ENCODE results near the gene COX10. TPM values are rescaled to one million over a fixed set of nuclear protein-coding genes. Genes with fewer than 3 reads are reported as not detected.
"Not testable (repeated sequence)": the region's sequence is repeated elsewhere in the genome, so short reads cannot be mapped to it uniquely, and the experiment has no call there.

Gene COX10
- total RNA-seq (2014; rRNA removed; shearing (Covaris generic)), result 18.2 and 31.0 TPM in 2 replicates

DNA sequence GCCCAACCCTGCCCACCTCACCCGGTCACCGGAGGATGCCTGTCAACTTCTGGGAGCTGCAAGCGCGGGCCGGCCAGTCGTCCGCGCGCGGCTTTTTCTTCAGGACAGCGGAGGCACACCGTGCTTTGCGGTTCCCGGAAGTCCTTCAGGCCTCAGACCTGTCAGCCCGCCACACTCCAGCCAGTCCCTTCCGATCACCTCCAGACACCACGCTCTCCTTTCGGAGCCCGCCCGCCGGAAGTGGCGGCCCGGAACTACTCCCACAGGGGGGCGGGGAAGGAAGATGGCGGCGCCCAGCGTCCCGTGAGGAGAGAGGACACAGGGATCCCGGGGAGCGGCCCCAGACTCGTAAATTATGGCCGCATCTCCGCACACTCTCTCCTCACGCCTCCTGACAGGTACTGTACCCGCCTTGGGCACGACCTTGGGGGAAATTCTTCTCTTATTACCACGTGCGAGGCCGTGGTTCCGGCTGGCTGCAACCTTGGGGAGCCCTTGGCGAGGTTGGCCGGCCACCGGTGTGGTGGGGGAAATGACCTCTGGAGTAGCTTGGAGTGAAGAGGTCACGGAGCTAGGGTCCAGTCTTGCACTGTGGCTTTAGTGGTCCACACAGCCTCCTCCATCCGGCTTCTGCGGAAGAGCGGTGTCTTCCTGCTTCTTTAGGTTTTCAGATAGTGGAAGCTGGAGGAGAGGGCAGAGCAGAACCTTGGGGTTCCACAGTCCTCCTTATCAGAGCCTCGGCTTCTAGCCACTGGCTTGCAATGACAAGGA lies at the start of gene COX10:
Gene COX10, plus strand, starts transcription at position 254 of the 771 bp plus-strand sequence. Its CDS starts 102 bp downstream, at position 356.
- peak; percentile 86 for DNase-seq (ENCODE audit: low spot score)

DNA sequence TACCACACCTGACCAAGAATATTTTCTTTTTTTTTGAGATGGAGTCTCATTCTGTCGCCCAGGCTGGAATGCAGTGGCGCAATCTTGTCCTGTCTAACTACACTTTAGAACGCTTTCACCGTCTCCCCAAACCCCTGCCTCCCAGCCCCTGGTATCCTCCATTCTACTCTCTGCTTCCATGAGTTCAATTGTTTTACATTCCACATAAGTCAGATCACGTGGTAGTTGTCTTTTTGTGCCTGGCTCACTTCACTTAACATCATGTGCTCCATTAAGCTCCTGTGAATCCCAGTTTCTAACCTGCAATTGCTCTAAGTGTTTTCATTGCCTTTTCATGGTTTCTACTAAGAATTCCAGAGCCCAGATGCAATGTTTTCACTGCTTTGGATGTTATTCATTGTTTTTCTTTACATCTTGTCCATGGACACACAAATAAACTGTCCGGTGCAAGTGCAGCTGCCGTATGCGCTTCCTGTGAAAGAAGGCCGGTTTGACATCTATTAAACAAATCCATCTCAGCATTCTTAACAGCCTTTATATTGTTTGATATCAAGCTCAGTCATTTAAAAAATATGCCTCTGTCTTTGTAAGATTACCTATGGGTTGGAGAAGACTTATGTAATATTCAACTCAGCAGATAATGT lies 47.5 kb upstream of the COX10 start:
- DNase-seq (ENCODE audit: low spot score), result not testable (repeated sequence)

DNA sequence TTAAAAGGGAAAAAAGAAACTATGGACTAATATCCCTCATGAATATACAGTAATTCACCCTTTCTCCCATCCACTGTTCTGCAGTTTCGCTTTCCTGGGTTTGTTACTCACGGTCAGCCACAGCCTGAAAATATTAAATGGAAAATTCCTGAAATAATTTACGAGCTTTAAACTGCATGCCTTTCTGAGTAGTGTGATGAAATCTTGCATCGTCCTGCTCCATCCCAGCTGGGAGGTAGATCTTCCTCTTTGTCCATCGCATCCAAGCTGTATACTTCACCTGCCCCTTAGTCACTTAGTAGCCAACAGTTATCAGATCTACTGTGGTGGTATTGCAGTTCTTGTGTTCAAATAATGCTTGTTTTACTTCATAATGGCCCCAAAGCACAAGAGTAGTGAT lies 39.5 kb upstream of the COX10 start:
- peak; percentile 19 for DNase-seq (ENCODE audit: low spot score)

DNA sequence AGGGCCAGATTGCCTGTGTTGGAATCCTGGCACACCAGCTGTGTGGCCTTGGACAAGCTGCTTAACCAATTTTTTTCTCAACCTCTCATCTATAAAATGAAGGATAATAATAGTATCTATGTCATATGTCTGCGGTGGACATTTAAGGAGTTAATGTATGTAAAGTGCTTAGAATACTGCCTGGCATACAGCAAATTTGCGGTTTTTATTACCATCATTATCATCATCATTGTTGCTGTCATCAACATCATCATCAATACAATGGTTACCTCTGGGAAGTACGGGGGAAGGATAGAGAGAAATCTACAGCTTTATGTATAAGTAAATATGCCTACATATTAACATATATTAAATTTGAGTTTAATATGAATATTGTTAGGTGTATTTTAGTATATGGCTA lies 37.1 kb upstream of the COX10 start:
- no peak for DNase-seq (ENCODE audit: low spot score)

DNA sequence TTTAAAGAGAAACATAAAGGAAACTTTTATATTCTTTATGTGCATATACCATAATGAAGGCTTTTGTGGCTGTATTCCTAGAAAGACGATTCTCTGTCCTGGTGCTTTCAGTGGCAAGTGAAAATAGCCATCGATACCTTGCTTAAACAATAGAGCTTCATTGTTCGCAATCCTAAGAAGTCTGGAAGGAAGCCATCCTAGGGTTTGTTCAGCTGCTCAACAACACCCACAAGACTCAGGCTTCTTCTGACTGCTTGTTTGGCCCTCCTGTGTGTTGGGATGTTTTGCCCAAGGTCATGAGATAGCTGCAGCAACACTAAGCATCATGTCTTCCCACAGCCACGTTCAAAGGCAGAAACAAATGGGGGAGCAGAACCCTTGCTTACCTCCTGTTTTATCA lies 36.1 kb upstream of the COX10 start:
- no peak for DNase-seq (ENCODE audit: low spot score)

DNA sequence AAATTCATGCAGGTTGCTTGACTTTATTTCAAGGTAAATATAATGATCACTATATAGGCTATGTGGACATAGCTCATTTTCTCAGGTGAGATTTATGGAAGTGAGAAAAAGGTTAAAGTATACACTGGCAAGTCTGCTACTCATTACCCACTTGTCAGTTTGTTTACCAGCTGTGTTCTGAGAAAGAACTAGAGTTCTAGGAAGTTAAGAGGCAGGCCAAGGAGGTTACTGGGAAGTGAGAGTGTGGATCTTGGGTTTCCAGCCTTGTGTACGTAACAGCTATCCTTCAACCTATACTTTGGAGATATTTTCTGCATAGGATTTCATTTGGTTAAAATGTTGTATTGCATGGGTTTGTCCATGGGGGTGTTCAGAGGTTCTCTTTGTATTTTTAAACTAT lies 31.9 kb upstream of the COX10 start:
- DNase-seq (ENCODE audit: low spot score), result no peak

DNA sequence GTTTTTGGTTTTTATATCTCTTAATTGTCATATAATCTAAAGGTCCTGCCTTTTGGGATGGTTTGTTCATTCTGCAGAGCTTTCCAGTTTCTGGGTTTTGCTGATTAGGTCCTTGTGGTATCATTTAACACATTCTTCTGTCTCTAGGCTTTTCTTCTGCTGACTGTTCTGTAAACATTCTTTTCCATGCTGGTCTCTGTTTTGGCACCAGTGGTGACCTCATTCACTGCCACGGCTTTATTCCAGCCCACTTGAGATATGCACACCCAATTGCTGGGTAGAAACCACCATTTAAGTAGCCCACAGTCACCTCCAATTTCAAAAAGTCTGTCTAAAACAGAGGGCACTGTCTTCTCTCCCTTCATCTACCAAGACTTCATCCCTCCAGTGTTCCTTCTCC lies 31.1 kb upstream of the COX10 start:
- DNase-seq (ENCODE audit: low spot score), result peak; percentile 26

DNA sequence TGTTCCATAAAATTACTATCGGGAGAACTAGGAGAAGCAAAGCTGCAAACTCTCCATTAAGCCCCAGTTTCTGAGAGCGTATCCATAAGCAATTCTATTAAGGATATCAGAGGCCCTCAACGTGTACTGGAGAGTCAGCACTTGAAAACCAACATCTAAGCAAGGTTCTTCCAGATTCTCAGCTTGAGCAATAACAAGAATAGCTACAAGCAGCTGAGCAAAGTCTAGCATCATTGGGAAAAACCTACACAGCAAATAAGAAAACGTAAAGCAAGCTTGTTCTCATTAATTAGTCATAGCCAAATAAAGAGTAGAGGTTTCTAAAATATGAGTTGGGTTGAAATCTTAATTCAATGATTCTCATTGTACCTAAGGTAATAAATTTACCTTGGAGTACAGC lies 26.9 kb upstream of the COX10 start:
- no peak for DNase-seq (ENCODE audit: low spot score)

DNA sequence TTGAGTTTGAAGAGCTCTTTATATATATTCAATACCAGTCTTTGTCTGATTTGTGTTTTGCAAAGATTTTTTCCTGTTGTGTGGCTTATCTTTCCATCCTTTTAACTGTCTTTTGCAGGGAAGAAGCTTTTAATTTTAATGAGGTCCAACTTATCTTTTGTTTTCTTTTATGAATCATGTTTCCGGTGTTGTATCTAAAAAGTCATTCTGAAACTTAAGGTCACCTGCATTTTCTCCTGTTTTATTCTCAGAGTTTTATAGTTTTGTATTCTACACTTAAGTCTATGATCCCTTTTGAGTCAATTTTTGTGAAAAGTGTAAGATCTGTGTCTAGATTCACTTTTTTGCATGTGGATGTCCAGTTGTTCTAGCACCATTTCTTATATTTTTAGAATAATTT lies 24.6 kb upstream of the COX10 start:
- peak; percentile 46 for DNase-seq (ENCODE audit: low spot score)

DNA sequence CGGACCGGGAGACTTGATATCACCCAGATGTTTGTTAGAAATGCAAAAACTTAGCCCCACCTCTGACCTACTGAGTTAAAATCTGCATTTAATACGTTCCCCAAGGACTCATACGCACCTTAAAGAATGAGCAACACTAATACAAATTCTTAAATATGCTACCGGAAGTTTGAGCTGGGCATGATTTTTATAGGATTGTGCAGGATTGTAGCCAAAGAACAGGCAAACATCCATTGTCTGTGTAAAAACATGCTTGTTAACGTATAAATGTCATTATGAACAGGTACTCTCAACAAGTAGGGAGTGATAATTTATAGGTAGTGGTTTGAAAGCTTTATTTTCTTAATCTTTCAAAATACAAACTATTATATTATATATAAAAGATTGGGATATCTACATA lies 22.3 kb upstream of the COX10 start:
- no peak for DNase-seq (ENCODE audit: low spot score)

DNA sequence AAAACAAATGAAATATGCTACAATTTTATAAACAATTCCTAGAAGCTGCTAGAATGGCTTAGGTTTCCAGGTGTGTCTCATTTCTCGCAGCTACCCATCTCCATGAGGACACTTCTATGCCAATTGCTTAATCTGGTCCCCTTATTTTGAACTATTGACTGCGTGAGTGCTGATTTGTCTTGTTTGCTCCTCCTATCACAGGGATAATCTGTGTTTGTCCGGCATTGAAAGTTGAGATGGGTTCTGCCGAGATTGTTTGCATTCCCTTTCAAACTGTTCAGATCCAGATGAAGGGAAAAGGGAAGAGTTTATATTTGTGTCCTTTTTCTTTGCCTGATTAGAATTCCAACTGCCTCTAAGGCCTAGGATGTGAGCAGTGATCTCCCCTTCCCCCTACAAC lies 21.7 kb upstream of the COX10 start:
- no peak for DNase-seq (ENCODE audit: low spot score)

DNA sequence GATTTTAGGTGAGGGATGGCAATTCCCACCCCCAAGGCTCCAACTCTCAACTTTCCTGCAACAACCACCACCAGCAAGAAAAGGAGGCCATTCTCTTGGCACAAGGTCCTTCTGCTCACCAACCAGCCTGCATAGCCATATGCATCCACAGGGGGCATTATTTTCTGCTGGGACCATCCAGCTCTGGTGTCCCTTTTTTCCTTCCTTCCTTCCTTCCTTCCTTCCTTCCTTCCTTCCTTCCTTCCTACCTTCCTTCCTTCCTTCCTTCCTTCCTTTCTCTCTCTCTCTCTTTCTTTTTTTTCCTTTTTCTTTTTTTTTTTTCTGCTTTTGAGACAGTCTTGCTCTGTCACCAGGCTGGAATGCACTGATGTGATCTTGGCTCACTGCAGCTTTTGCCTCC lies 21.1 kb upstream of the COX10 start:
- no peak for DNase-seq (ENCODE audit: low spot score)

DNA sequence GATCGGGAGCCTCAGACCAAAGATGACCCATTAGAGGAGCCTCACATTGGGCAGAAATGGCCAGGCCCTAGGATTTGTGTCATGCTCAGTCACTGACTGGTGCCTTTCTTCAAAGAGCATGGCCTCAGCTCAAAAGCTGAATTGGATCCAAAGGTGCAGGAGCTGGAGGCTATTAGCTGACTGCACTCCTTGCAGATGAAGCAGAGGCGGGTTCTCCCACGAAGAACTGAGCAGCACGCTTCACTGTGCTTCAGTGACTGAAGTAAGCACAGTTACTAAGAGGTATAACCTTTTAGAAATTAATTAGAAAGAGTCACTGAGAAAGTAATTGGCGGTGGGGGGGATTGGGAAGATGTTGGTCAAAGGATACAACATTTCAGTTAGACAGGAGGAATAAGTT lies 18.7 kb upstream of the COX10 start:
- no peak for DNase-seq (ENCODE audit: low spot score)

DNA sequence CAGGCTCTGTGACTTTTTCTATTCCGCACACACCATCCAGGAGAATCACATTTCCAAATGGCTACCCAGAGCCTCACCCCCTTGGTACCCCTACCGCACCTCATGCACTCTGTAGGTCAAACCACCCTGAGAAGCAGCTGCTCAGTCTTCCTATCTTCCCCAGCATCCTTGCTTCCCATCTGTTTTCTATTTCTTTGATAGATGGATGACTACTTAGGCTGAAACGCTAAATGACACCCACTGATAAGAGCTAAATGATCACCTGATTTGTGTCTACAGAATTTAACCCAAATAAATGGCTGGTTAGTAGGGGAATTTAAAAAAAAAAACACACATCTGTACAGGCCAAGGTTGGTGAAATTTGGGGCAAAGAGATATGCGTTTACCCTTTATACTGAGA lies 17.6 kb upstream of the COX10 start:
- DNase-seq (ENCODE audit: low spot score), result no peak

DNA sequence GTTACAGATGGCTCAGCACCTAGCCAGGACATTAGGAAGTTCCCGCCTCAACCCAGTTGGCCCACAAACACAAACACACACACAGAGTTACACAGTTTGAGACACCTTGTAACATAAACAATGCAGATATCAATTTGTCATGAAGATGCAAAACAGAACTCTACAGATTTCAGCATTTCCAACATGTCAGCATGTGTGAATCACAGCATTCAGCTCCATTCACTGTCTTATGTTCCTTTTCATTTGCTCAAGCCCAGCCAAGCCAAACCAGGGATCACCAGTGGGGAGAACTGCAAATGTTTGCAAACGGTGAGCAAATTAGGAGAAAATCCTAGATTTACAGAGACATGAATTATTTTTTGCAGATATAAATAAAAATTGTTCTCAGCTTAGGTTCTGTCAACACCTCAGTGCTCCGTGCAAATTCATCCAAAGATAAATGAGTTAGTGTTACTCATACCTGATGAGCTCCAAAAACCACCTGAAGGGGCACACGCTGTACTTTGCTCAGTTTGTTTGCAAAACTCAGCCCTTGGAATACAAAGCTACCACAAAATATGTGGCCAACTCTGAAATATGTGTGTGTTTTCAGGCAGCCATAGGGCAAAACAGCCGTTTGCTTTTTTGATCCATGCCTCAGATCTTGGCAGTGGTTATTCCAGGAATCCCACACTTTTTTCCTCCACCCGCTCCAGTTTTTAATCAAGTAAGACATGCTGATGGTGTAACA lies 16.3 kb upstream of the COX10 start:
- no peak for DNase-seq (ENCODE audit: low spot score)

DNA sequence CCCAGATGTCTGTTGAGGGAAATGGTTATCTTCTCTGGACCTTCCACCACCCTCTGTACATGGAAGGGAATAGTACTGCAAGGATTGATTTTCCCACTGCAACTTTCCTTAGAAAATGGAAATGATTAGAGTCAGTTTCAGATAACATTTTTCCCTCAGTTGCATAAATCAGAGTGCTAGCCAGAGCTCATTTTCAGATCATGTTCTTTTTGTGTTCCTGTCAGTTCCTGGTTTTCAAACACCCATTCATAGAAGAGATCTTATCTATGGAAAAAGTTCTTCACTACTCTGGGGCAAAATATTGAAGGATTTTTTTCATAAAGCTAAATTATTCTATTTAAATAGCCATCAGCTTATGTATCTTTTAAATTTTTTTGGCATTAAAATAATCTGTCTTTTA lies 11.7 kb upstream of the COX10 start:
- DNase-seq (ENCODE audit: low spot score), result no peak

DNA sequence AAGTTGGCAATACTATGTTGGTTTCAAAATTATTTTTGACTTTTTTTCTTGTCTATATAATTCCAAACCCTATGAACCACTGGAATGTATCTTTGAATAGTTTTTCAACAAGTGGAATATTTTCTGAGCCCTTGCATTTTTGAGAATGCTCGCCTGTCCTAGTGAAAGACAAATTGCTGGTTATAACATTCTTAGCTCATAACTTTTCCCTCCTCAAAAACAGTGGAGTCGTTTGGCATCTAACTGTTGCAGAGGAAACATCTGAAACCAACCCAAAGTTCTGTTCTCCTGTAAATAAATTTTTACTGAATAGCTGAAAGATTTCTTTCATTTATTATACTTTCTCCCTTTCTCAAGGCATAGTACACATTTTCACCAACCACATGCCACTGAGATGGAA lies 11.3 kb upstream of the COX10 start:
- no peak for DNase-seq (ENCODE audit: low spot score)

DNA sequence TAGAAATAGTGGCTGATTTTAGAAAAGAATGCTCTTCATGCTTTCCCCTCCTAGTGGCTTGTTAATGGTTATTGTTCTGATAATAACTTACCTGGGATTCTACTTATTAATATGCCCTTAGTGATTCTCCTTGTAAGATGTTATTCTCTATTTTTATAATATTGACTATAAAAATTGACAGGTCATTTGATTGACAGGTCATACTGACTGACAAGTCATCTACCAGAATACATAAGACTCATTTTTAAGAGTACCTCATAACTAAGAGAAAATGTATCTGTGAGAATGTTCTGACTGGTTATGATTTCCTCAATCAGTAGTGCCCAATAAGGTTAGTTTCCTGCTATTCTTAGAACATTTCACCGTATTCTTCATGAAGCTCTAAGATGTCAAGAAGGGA lies 8.6 kb upstream of the COX10 start:
- DNase-seq (ENCODE audit: low spot score), result no peak

DNA sequence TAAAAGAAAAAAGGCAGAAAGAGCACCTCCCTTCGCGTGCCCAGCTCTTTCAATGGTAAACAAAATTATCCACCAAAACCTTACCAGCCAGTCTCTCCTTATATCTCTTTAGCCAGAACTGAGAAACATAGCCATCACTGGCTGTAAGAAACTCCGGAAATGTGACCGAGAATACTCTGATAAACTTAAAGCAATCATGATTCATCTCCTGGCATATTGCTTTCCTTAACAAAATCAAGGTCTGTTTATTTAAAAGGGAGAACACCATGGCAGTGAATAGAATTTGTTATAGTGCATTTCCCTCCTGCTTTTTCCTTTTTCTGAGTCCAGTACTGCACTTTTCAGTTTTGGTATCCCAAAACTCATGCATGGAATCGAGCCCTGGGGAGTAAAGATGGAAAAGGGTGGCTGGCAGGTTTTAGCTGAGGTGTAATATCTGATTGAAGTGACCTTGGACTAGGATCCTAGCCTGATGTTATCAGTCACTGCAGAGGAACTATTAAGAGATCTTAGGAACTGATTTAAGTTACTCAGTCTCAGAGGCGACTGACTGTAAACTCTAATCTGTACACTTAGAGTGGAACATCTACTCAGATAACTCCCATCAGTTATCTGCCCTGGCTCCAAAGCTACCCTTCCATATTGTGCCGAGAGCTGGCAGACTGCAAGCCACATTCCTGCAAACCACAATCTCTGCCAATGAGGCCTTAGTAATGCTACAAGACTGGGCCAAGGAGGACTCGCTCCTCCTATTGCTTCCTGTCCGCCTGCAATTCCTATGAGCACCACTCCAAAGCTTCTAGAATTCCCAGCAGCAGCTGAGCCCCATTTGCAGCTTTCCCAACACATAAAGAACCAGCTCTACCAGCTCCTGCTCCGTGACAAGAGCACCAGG lies 7.4 kb upstream of the COX10 start:
- DNase-seq (ENCODE audit: low spot score), result peak; percentile 95

DNA sequence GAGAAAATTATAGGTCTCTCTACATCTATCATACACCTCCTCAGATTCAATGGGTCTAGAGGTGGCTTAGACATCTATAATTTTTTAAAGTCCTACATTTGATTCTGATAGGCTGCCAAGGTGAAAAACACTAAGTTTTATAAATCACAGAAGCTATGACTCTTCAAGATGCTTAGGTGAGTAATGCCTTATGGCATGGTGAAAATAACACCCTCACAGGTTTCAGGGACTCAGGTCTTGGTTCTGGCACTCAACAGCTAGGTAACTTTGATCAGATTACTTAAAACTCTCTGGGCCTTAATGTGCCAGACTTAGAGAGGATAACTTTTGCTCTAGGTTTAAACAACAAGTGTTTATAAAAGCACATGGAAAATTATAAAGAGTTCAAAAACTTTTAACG lies 2.0 kb upstream of the COX10 start:
- DNase-seq (ENCODE audit: low spot score), result no peak

DNA sequence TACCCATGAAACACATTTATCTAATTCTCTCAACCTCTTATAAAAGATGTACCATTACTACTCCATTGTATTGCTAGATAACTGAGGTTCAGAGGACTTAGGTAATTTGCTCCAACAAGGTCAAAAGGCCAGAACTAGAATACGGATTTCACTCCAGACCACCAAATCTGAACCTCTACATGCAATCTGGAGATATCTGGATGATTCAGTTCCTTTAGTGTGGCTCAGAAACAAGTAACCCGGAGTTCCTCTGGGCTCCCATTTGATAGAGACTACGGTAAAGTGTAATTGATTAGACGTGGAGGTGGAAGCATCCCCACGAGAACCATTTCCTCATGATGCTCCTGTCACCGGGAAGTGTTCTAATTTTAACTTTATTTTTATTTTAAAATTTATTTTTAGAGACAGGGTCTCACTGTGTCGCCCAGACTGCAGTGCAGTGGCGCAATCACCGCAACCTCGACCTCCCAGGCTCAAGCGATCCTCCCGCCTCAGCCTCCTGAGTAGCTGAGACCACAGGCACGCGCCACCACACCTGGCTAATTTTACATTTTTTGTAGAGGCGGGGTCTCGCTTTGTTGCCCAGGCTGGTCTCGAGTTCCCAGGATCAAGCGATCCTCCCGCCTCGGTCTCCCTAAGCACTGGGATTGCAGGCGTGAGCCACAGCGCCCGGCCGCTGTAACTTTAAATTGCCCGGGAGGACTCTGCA lies 608 bp upstream of the COX10 start:
- peak; percentile 9 for DNase-seq (ENCODE audit: low spot score)
